Rectal smooth muscle tissue (tissue), 1 donor: Measurements from ENCODE around the gene LAPTM4A.
A peak's percentile ranks its signal among the peaks of the same experiment; 100 is the strongest.

Experiments
- H3K27ac ChIP-seq: one replicate; pipeline ENCODE4 v1.7.0; 2013; ENCODE audit warnings: low read depth, low read length, inconsistent platforms
- H3K27me3 ChIP-seq: one replicate; pipeline ENCODE4 v1.7.0; 2013; ENCODE audit warnings: low read length; ENCODE audit not compliant: control insufficient read depth, insufficient read depth
- H3K36me3 ChIP-seq: one replicate; pipeline ENCODE4 v1.7.0; 2013; ENCODE audit warnings: low read length; ENCODE audit not compliant: control insufficient read depth, insufficient read depth
- H3K4me1 ChIP-seq: one replicate; pipeline ENCODE4 v1.7.0; 2013; ENCODE audit warnings: low read length; ENCODE audit not compliant: control insufficient read depth, insufficient read depth
- H3K4me3 ChIP-seq: one replicate; pipeline ENCODE4 v1.7.0; 2013; ENCODE audit warnings: low read length
- H3K9ac ChIP-seq: one replicate; pipeline ENCODE4 v1.7.0; 2013; ENCODE audit warnings: low read length

LAPTM4A gene

DNA sequence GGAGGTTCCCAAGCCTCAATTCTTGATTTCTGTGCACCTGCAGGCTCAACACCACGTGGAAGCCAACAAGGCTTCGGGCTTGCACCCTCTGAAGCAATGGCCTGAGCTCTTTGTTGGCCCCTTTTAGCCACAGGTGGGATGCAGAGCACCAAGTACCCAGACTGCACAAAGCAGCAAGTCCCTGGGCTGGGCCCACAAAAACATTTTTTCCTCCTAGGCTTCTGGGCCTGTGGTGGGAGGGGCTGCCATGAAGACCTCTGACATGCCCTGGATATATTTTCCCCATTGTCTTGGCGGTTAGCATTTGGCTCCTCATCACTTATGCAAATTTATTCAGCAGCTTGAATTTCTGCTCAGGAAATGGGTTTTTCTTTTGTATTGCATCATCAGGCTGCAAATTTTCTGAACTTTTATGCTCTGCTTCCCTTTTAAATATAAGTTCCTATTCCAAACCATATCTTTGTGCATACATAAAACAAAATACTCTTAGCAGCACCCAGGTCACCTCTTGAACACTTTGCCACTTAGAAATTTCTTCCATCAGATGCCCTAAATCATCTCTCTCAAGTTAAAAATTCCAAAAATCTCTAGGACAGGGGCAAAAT, 29.9 kb downstream of the LAPTM4A start:
- no peak overlapping the region for H3K27ac ChIP-seq
- no peaks in the 10 kb centered on the region for H3K36me3 ChIP-seq
- no peak overlapping the region for H3K9ac ChIP-seq
- H3K4me1 ChIP-seq, result peaks cover 6% of the 10 kb centered on the region
- no peaks in the 10 kb centered on the region for H3K27me3 ChIP-seq
- H3K4me3 ChIP-seq, result no peak overlapping the region

- Histone ChIP-seq H3K4me3 (no peak overlapping the region), H3K4me1 (peaks cover 6% of the 10 kb centered on the region), H3K36me3 (no peaks in the 10 kb centered on the region), H3K9ac (no peak overlapping the region), H3K27me3 (no peaks in the 10 kb centered on the region), H3K27ac (no peak overlapping the region)
These were observed 31.7 kb downstream of the LAPTM4A start for GRCh38 chr2:20019747-20020146.

GRCh38 chr2:20018601-20019152, 32.8 kb downstream of the LAPTM4A start:
- no peaks in the 10 kb centered on the region for H3K36me3 ChIP-seq
- H3K4me1 ChIP-seq, result peaks cover 6% of the 10 kb centered on the region
- H3K27ac ChIP-seq, result peak overlapping the region; percentile 24
- H3K27me3 ChIP-seq, result no peaks in the 10 kb centered on the region
- no peak overlapping the region for H3K4me3 ChIP-seq
- no peak overlapping the region for H3K9ac ChIP-seq

DNA sequence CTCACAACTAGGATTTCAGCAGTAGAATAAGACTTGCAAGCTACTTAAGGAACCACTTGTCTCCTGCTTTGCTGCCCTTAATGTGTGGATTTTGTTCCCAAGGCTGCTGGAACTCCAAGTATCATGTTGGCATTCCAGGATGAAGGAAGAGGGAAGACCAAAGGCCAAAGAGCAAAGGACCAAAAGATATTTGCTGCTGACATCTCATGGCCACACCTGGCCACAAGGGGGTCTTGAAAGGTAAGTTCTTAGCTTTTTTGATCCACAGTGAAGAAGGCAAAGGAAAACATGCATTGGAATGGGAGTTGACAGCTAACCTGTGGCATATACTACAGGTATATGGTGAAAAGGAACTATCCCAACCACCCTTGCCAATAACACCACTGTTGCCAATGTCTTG, 35.1 kb downstream of the LAPTM4A start:
- Histone ChIP-seq H3K4me3 (no peak overlapping the region), H3K27me3 (no peaks in the 10 kb centered on the region), H3K27ac (no peak overlapping the region), H3K4me1 (peaks cover 6% of the 10 kb centered on the region), H3K36me3 (no peaks in the 10 kb centered on the region), H3K9ac (no peak overlapping the region)

DNA sequence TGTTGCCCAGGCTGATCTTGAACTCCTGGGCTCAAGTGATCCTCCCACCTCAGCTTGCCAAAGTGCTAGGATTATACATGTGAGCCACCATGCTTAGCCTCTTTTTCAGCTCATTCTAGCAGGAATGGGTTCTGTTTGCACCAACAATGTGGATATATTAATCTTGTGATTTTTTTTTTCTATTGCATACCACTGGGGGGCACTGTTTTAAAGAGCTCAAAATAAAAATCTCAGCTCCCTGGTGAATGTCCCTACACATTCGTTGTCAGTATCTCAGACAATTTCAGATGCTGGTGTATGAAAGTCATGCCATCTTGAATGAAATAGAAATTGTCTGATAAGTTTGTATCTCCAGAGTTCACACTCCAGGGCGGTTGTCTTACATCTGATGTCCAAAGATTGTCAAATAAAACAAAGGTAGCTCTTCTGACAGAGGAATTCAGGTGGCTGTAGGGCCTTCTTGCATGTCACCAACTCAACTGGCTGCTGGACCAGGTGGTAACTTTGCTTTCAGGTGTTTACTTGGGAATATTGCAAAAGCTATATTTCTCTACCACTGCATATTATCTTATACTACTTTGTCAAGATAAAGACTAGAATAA, 35.8 kb downstream of the LAPTM4A start:
- Histone ChIP-seq H3K36me3 (no peaks in the 10 kb centered on the region), H3K9ac (no peak overlapping the region), H3K27me3 (no peaks in the 10 kb centered on the region), H3K4me1 (peaks cover 6% of the 10 kb centered on the region), H3K4me3 (no peak overlapping the region), H3K27ac (no peak overlapping the region)

DNA sequence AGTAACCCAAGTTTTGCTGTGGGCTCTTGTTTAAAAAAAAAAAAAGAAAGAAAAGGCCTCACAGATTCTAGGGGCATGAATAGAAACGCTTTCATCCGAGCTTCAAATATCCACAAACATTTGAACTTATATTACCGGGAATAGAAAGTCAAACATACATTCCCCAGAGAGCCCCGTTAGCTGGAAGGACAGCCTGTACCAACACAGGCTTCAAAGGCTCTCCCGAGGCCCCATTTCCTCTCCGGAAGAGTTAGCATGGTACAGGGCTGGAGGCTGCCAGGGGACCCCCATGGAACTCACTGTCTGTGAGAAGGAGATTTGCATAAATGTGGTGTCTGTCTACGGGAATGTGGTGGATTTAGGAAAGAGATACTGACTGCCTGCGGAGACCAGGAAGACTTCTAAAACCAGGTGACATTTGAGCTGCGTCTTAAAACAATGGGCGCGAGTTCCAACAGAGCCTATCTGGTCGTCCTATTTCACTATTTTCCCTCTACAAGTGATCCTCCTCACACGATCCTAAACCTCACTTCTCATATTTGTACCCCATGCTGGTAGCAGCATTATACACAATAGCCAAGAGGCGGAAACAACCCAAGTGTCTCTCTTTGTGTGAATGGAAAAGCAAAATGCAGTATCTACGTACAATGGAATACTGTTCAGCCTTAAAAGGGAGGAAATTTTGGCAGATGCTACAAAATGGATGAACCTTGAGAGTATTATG, 38.1 kb downstream of the LAPTM4A start:
- no peak overlapping the region for H3K27ac ChIP-seq
- H3K36me3 ChIP-seq, result no peaks in the 10 kb centered on the region
- no peaks in the 10 kb centered on the region for H3K27me3 ChIP-seq
- peak overlapping the region; percentile 69 for H3K4me3 ChIP-seq
- H3K4me1 ChIP-seq, result no peaks in the 10 kb centered on the region
- H3K9ac ChIP-seq, result no peak overlapping the region

GRCh38 chr2:20012282-20013125, 38.9 kb downstream of the LAPTM4A start, which contains the start of gene MATN3:
MATN3 (minus strand) TSS chr2:20012668; CDS start chr2:20012631, 37 bp downstream.
- H3K36me3 ChIP-seq, result no peaks in the 10 kb centered on the region
- H3K9ac ChIP-seq, result no peak within 1 kb of the TSS
- H3K4me3 ChIP-seq, result peak within 1 kb of the TSS; percentile 69
- no peak within 1 kb of the TSS for H3K27ac ChIP-seq
- H3K4me1 ChIP-seq, result no peaks in the 10 kb centered on the region
- no peaks in the 10 kb centered on the region for H3K27me3 ChIP-seq

- H3K27ac ChIP-seq, result no peak overlapping the region
- peak overlapping the region; percentile 69 for H3K4me3 ChIP-seq
- H3K9ac ChIP-seq, result no peak overlapping the region
- H3K4me1 ChIP-seq, result no peaks in the 10 kb centered on the region
- H3K36me3 ChIP-seq, result no peaks in the 10 kb centered on the region
- no peaks in the 10 kb centered on the region for H3K27me3 ChIP-seq
These were observed 39.5 kb downstream of the LAPTM4A start for GRCh38 chr2:20012032-20012281.

DNA sequence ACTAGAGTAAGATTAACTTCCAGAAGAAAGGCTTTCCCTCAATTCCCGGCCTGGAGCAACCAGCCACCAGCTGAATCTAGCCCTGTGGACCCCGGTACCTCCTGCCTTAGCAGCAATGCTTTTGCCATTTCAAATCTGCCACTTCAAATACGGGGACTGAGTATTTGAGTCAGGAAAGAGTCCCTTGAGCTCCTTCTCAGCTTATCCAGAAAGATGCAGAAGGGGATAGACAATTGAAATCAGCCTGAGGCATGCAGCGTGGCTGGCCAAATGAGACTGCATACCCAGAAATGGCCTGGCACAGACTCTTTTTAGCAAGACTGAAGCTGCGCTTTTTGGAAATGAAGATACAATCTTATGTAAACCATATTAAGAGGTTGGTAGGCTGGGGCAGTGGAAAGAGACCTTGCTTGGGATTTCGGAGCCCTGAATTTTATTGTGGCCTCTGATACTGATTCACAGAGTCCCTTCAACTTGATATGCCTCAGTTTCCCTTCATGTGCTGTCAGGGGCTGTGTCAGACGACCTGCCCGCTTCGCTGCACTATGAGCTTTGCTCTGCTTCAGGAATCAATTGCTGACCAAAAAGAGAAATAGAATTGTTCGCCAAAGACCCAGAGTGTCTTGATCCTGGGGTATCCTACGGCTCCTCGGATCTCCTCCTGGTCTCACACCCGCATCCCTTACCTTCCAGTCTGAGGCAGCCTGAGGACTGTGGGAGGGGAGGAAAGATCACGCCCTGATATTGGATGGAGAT, 40.0 kb downstream of the LAPTM4A start:
- no peak overlapping the region for H3K27ac ChIP-seq
- no peaks in the 10 kb centered on the region for H3K27me3 ChIP-seq
- H3K9ac ChIP-seq, result no peak overlapping the region
- no peak overlapping the region for H3K4me3 ChIP-seq
- no peaks in the 10 kb centered on the region for H3K4me1 ChIP-seq
- H3K36me3 ChIP-seq, result no peaks in the 10 kb centered on the region

DNA sequence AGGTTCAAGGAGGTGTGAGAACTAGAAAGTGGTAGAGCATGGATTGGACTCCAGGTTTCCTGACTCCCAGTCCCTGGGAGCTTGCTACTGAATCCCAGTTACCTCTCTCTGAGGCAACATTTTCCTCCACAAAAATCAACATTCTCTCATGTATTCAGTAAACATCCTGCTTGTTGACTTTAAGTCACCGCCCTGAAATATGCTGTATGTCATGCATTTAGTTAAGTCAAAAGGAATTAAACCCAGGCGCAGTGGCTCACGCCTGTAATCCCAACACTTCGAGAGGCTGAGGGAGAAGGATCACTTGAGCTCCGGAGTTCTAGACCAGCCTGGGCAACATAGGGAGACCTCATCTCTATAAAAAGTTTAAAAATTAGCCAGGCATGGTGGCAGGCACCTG, 42.7 kb downstream of the LAPTM4A start:
- no peak overlapping the region for H3K4me3 ChIP-seq
- no peak overlapping the region for H3K27ac ChIP-seq
- no peaks in the 10 kb centered on the region for H3K36me3 ChIP-seq
- no peaks in the 10 kb centered on the region for H3K27me3 ChIP-seq
- H3K9ac ChIP-seq, result no peak overlapping the region
- H3K4me1 ChIP-seq, result no peaks in the 10 kb centered on the region

DNA sequence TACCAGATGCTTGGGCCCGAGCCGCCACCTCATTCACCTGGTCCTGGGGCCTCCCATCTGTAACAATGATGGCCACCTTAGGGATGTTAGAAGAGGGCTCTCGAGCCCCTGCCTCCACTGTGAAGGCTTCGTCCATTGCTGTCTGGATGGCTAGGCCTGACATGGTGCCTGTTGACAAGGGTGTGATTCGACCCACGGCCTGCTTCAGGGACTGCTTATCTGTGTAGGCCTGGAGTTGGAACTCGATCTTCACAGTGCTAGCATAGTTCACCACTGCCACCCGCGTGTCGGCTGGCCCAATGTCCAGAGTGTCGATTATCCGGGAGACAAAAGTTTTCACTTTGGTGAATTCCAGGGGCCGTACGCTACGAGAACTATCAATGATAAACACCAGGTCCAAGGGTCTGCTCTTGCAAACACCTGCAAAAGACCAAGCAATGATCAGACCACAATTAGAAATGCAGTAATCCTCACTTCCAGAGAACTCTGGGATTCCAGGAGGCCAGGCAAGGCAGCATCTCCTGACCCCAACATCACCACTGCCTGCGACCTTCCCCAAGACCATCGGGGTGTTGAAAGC, 45.4 kb downstream of the LAPTM4A start:
- no peaks in the 10 kb centered on the region for H3K36me3 ChIP-seq

More for the DNA sequence above, 45.4 kb downstream of the LAPTM4A start:
- Histone ChIP-seq H3K27ac (no peak overlapping the region), H3K4me3 (no peak overlapping the region), H3K9ac (no peak overlapping the region), H3K27me3 (no peaks in the 10 kb centered on the region), H3K4me1 (no peaks in the 10 kb centered on the region)
